Mesodermal cell (in vitro differentiated cells): ENCODE measurements around the gene PTPRC.

Experiments used
- H3K27ac ChIP-seq: 2 replicates; pipeline ENCODE4 v1.7.0; 2013; ENCODE audit warnings: mild to moderate bottlenecking, low read depth, low read length, moderate library complexity; ENCODE audit not compliant: severe bottlenecking
- H3K36me3 ChIP-seq: 2 replicates; pipeline ENCODE4 v1.7.1; 2013; ENCODE audit warnings: mild to moderate bottlenecking, low read length, moderate library complexity; ENCODE audit not compliant: control insufficient read depth, insufficient read depth
- H3K4me1 ChIP-seq: one replicate; pipeline ENCODE4 v1.7.1; 2013; ENCODE audit warnings: mild to moderate bottlenecking, low read length; ENCODE audit not compliant: insufficient read depth, control insufficient read depth, poor library complexity, severe bottlenecking
- H3K4me3 ChIP-seq: 2 replicates; pipeline ENCODE4 v1.7.0; 2013; ENCODE audit warnings: low read length, control low read depth, mild to moderate bottlenecking; ENCODE audit not compliant: insufficient read depth, poor library complexity, severe bottlenecking; ENCODE audit errors: extremely low read depth
- H3K9me3 ChIP-seq: 2 replicates; pipeline ENCODE4 v1.7.1; 2013; ENCODE audit warnings: mild to moderate bottlenecking, low read length, moderate library complexity; ENCODE audit not compliant: control insufficient read depth
- WGBS, 2 experiments: methylation state at CpG; one replicate each; pipeline ENCODE4 v1.1.5; 2013; ENCODE audit warnings: missing lambda C conversion rate in 2 of 2; ENCODE audit not compliant: insufficient coverage in 2 of 2; 5-methylcytosine and 5-hydroxymethylcytosine counted together

Gene PTPRC

DNA sequence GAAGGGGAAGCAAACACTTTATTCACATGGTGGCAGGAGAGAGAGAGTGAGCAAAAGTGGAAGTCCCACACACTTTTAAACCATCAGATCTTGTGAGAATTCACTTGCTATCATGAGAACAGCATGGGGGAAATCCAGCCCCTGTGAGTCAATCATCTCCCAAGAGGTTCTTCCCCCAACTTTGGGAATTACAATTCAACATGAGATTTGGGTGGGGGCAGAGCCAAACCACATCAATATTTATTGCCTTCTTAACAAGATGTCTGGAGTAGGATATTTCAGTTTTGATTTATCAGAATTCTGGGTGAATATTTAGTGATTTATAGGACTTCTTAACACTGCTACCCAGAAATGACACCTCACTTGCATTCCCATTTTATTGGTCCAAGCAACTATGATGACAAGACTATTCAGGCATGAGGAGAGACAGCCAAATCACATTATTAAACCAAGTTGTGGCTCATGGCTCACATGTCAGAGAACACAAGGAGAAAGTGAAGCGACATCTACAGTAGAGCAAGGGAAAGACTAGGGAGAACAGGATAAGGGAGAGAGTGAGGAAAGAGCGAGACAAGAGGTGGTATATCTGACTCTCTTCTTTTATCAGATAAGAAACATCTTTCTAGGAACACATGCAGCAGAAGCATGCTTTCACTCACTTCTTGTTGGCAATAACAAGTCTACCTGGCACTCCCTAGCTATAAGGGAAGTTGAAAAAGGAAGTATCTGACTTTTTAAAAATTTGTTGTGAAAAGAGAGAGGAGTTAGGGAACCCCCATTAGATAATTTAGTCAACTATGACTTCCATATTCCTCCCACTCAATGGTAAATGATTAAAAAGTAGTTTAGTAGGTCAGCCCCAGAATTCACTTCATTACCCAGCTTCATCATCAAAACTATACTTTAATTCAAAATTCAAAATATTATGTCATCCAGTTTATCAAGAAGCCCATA is 36.6 kb upstream of the PTPRC start:
- WGBS, 2 experiments, result no CpG with 5 or more reads among the region's 2 CpGs
- peaks cover 4% of the 10 kb centered on the region for H3K4me1 ChIP-seq
- no peaks in the 10 kb centered on the region for H3K36me3 ChIP-seq
- no peak overlapping the region for H3K27ac ChIP-seq
- H3K9me3 ChIP-seq, result no peaks in the 10 kb centered on the region
- H3K4me3 ChIP-seq, result no peak overlapping the region

DNA sequence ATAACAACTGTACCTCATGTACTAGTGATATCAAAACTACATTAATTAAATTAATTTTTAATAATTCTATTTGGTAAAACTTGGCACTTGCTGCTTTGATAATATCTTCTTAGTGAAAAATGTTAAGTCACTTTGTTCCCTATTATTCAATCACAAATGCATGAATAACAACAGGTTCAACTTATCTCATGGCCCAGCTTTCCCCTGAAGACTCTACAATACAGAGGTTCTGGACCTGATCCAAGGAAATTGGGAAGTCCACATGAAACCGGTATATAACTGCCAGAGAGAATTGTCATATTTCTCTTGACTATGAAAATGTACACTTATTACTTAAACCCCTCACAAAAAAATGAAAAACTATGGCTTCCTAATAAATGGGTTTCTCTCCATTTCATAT is 33.9 kb upstream of the PTPRC start:
- no CpG with 5 or more reads among the region's 1 CpG for WGBS, 2 experiments
- no peak overlapping the region for H3K4me3 ChIP-seq
- H3K9me3 ChIP-seq, result no peaks in the 10 kb centered on the region
- H3K4me1 ChIP-seq, result peaks cover 4% of the 10 kb centered on the region
- H3K27ac ChIP-seq, result no peak overlapping the region
- no peaks in the 10 kb centered on the region for H3K36me3 ChIP-seq

GRCh38 chr1:198605406-198605805 is 33.4 kb upstream of the PTPRC start:
- WGBS, 2 experiments, result no CpG with 5 or more reads among the region's 4 CpGs
- H3K4me3 ChIP-seq, result no peak overlapping the region
- peaks cover 4% of the 10 kb centered on the region for H3K4me1 ChIP-seq
- no peak overlapping the region for H3K27ac ChIP-seq
- no peaks in the 10 kb centered on the region for H3K9me3 ChIP-seq
- no peaks in the 10 kb centered on the region for H3K36me3 ChIP-seq

- H3K27ac ChIP-seq, result peak overlapping the region; percentile 18
- H3K4me3 ChIP-seq, result no peak overlapping the region
- H3K4me1 ChIP-seq, result peaks cover 4% of the 10 kb centered on the region
- H3K36me3 ChIP-seq, result no peaks in the 10 kb centered on the region
- 69 to 100% methylated on average over 1 to 3 of the region's 3 CpGs for WGBS, 2 experiments
- no peaks in the 10 kb centered on the region for H3K9me3 ChIP-seq
Measured at GRCh38 chr1:198606020-198606438, 32.8 kb upstream of the PTPRC start.

- H3K36me3 ChIP-seq, result no peaks in the 10 kb centered on the region
- H3K9me3 ChIP-seq, result no peaks in the 10 kb centered on the region
- peaks cover 4% of the 10 kb centered on the region for H3K4me1 ChIP-seq
- no peak overlapping the region for H3K27ac ChIP-seq
- H3K4me3 ChIP-seq, result no peak overlapping the region
- no CpG with 5 or more reads among the region's 2 CpGs for WGBS, 2 experiments
Measured at GRCh38 chr1:198607714-198608113, 31.1 kb upstream of the PTPRC start.

GRCh38 chr1:198610362-198610761 is 28.5 kb upstream of the PTPRC start:
- WGBS, 2 experiments, result 67 to 100% methylated on average over 1 of the region's 1 CpG
- no peak overlapping the region for H3K4me3 ChIP-seq
- H3K4me1 ChIP-seq, result peaks cover 3% of the 10 kb centered on the region
- H3K9me3 ChIP-seq, result no peaks in the 10 kb centered on the region
- no peak overlapping the region for H3K27ac ChIP-seq
- H3K36me3 ChIP-seq, result no peaks in the 10 kb centered on the region

GRCh38 chr1:198611219-198611618 is 27.6 kb upstream of the PTPRC start:
- WGBS, 2 experiments, result 100% methylated on average over 3 of the region's 5 CpGs
- Histone ChIP-seq H3K27ac (no peak overlapping the region), H3K4me1 (no peaks in the 10 kb centered on the region), H3K9me3 (no peaks in the 10 kb centered on the region), H3K36me3 (no peaks in the 10 kb centered on the region), H3K4me3 (no peak overlapping the region)

GRCh38 chr1:198612471-198613260 is 26.2 kb upstream of the PTPRC start:
- Histone ChIP-seq H3K27ac (no peak overlapping the region), H3K4me3 (no peak overlapping the region), H3K36me3 (no peaks in the 10 kb centered on the region), H3K9me3 (no peaks in the 10 kb centered on the region), H3K4me1 (no peaks in the 10 kb centered on the region)
- 100% methylated on average over 1 of the region's 6 CpGs for WGBS, 2 experiments

- Histone ChIP-seq H3K27ac (no peak overlapping the region), H3K4me3 (no peak overlapping the region), H3K9me3 (no peaks in the 10 kb centered on the region), H3K36me3 (no peaks in the 10 kb centered on the region), H3K4me1 (no peaks in the 10 kb centered on the region)
Measured at GRCh38 chr1:198617406-198617805, 21.4 kb upstream of the PTPRC start.

DNA sequence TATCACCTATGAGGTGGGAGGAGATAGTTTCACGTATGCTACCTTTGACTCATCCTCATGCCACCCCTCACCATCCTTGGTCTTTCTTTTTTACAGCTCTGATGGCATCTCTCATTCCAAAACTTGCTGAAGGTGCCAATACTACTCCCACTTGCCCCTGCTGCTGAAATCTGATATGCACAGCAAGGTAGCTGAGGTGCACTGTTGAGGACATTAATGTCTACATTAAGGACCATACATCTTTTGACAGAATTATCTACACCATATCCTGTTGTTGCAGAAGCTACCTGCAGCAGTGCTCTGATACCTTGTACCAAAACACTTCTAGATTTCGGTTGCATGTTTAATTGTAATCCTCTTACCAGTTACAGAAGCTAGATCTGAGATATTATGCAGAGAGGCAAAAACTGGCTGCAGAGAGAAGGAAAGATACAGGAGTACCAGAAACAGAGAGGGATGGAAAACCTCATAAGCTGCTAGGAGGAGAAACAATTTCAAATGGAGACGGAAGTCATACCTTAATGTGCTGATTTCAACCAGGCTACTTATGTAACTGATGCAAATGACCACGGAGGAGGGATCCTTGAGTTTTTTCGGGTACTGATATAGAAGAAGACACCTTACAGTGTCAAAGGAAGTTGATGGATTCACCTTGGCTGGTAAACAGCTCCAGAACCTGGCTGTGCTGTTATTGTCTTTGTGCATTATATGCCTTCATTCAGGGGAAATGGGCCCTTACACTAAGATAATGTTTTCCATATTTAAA is 19.3 kb upstream of the PTPRC start:
- no peak overlapping the region for H3K4me3 ChIP-seq
- no peak overlapping the region for H3K27ac ChIP-seq
- no peaks in the 10 kb centered on the region for H3K9me3 ChIP-seq
- WGBS, 2 experiments, result 88 to 92% methylated on average over 3 of the region's 5 CpGs
- no peaks in the 10 kb centered on the region for H3K4me1 ChIP-seq
- H3K36me3 ChIP-seq, result no peaks in the 10 kb centered on the region
